OCI-LY7 (cell line): ENCODE data around the gene KCNIP4. TPM values are rescaled to one million over a fixed set of nuclear protein-coding genes. Genes with fewer than 3 reads are reported as not detected.

ENCODE experiments used
- BruUV-seq: library from RNA; stranded (reverse); fragments of 400-500 nt; replicated peaks from 2 replicates; lab custom pipeline; 2021; lab: Mats Ljungman, UMichigan
- CTCF ChIA-PET: fragments of 300-600 bp; sonication (Branson Sonifier 250); formaldehyde crosslinking; loops from one replicate; lab custom pipeline; 2022; ENCODE audit warnings: antibody characterized with exemption; ENCODE audit not compliant: unreplicated experiment; lab: Charles Lee
- POLR2A ChIA-PET: fragments of 300-600 bp; sonication (Branson Sonifier 250); formaldehyde crosslinking; loops from one replicate; lab custom pipeline; 2022; ENCODE audit warnings: antibody characterized with exemption; lab: Charles Lee
- DNase-seq: peaks from one replicate; pipeline ENCODE4 v3.0.0-alpha.2; 2015; ENCODE audit warnings: low spot score
- H2AFZ ChIP-seq: fragments of 200-600 bp; sonication (generic), shearing (Covaris generic); 2 replicates; pipeline ENCODE4 v1.6.1; 2014; ENCODE audit warnings: mild to moderate bottlenecking, antibody characterized with exemption, low read length, moderate library complexity
- H3K27ac ChIP-seq: fragments of 200-600 bp; sonication (generic); 2 replicates; pipeline ENCODE4 v1.5.1; 2014; ENCODE audit warnings: mixed run types, low read depth, mild to moderate bottlenecking, moderate library complexity, low read length, inconsistent platforms; ENCODE audit not compliant: poor library complexity, severe bottlenecking
- H3K36me3 ChIP-seq: fragments of 200-600 bp; sonication (generic); 2 replicates; pipeline ENCODE4 v1.6.1; 2014; ENCODE audit warnings: mild to moderate bottlenecking, antibody characterized with exemption, low read length, moderate library complexity, mixed read lengths; ENCODE audit not compliant: insufficient read depth
- H3K4me1 ChIP-seq: fragments of 200-600 bp; sonication (generic); 2 replicates; pipeline ENCODE4 v1.5.1; 2014; ENCODE audit warnings: mild to moderate bottlenecking, low read length; ENCODE audit not compliant: insufficient read depth, poor library complexity, severe bottlenecking
- H3K4me2 ChIP-seq: fragments of 200-600 bp; sonication (generic); 2 replicates; pipeline ENCODE4 v1.6.1; 2014; ENCODE audit warnings: mild to moderate bottlenecking, low read length
- H3K4me3 ChIP-seq: fragments of 200-600 bp; sonication (generic); 2 replicates; pipeline ENCODE4 v1.5.1; 2014; ENCODE audit warnings: mild to moderate bottlenecking, low read depth, low read length; ENCODE audit not compliant: poor library complexity, severe bottlenecking
- H3K79me2 ChIP-seq: fragments of 200-600 bp; sonication (generic); 2 replicates; pipeline ENCODE4 v1.6.1; 2016; ENCODE audit warnings: low read depth, mild to moderate bottlenecking, low read length, moderate library complexity, mixed read lengths; ENCODE audit not compliant: insufficient read depth
- H3K9me2 ChIP-seq: fragments of 200-600 bp; sonication (generic); 2 replicates; pipeline ENCODE4 v1.6.1; 2016; ENCODE audit warnings: mild to moderate bottlenecking, low read length, mixed read lengths; ENCODE audit not compliant: insufficient read depth
- H3K9me3 ChIP-seq: fragments of 200-600 bp; sonication (generic); 2 replicates; pipeline ENCODE4 v1.6.1; 2014; ENCODE audit warnings: mild to moderate bottlenecking, mixed run types, low read length, mixed read lengths
- H4K20me1 ChIP-seq: fragments of 200-600 bp; sonication (generic); 2 replicates; pipeline ENCODE4 v1.6.1; 2014; ENCODE audit warnings: mild to moderate bottlenecking, antibody characterized with exemption, low read length, moderate library complexity, mixed read lengths; ENCODE audit not compliant: insufficient read depth
- CTCF ChIP-seq: fragments of 200-600 bp; sonication (generic); conservative IDR thresholded peaks from 2 replicates; pipeline ENCODE4 v1.5.1; 2014; ENCODE audit warnings: mild to moderate bottlenecking, antibody characterized with exemption, low read length, moderate library complexity, mixed read lengths
- EZH2phosphoT487 ChIP-seq: fragments of 200-600 bp; sonication (generic); IDR thresholded peaks from 2 replicates; pipeline ENCODE4 v1.6.1; 2018; ENCODE audit warnings: low read depth, borderline replicate concordance, mild to moderate bottlenecking, mixed run types, antibody characterized with exemption, low read length, moderate library complexity, mixed read lengths
- intact Hi-C: fragments of 100-400 bp; cut with micrococcal nuclease; formaldehyde crosslinking; loops from one replicate; pipeline ENCODE4 v1.10.0; 2022; ENCODE audit not compliant: unreplicated experiment
- total RNA-seq, 2 experiments: library from RNA; depleted of rRNA in 1 of 2; stranded (reverse); fragments of >200 nt in 1 of 2; shearing (Covaris generic) in 1 of 2; gene quantifications; 2 replicates each; pipeline ENCODE4 v1.2.3, GENCODE V29; 2014 to 2022

The KCNIP4 gene
- total RNA-seq, 2 experiments from 2014 or later = not detected

- DNase-seq = peak; percentile 4
- intact Hi-C loops = loop anchor here (5.0 kb wide), 1 partner anchor 697 kb away; no protein-coding TSS in a partner anchor
Measured at GRCh38 chr4:21469438-21470300, 478.9 kb downstream of the KCNIP4 start.

DNA sequence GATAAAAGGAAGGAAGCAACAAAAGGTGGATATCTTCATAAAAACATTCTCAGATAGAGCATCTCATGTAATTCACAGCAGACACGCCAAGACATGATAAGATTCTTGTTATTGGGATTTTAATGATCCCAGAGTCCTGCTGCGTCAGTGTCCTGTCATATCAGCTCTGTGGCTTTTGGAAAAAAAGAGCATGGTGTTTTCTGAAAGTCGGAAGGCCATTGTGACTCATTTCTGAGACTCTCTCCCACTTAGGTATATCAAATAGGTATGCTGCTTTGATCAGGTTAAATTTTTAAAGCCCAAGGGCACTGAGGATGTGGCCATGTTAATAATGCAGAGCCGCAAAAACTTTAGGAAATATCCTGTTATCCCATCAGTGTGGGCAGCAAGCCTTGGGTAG lies 481.0 kb downstream of the KCNIP4 start:
- Histone ChIP-seq H3K9me2 (no peaks in the 10 kb centered on the region), H4K20me1 (no peaks in the 10 kb centered on the region), H3K4me3 (no peak overlapping the region), H3K9me3 (no peaks in the 10 kb centered on the region), H3K4me1 (no peaks in the 10 kb centered on the region), H3K27ac (no peak overlapping the region), H3K79me2 (no peaks in the 10 kb centered on the region), H3K36me3 (no peaks in the 10 kb centered on the region), H2AFZ (no peak overlapping the region), H3K4me2 (no peak overlapping the region)
- ChIA-PET CTCF (no interaction called here), POLR2A (interaction anchor here (0.6 kb wide), 1 partner anchor 1232 kb away, joined by 3 read pairs; no protein-coding TSS in a partner anchor)
- TF ChIP-seq CTCF = no peak
- no peak for TF ChIP-seq EZH2phosphoT487
- no TSS peak for BruUV-seq
- DNase-seq = no peak
- intact Hi-C loops = loop anchor here (5.0 kb wide), 1 partner anchor 695 kb away; no protein-coding TSS in a partner anchor

More at GRCh38 chr4:21469438-21470300, 478.9 kb downstream of the KCNIP4 start:
- H2AFZ ChIP-seq = no peak overlapping the region
- H3K36me3 ChIP-seq = no peaks in the 10 kb centered on the region
- H3K79me2 ChIP-seq = no peaks in the 10 kb centered on the region
- ChIA-PET POLR2A (no interaction called here), CTCF (no interaction called here)
- H3K4me1 ChIP-seq = no peaks in the 10 kb centered on the region
- BruUV-seq = no TSS peak
- H3K27ac ChIP-seq = no peak overlapping the region
- no peaks in the 10 kb centered on the region for H3K9me2 ChIP-seq
- H3K4me3 ChIP-seq = no peak overlapping the region
- TF ChIP-seq CTCF (peak; percentile 79), EZH2phosphoT487 (no peak)
- no peak overlapping the region for H3K4me2 ChIP-seq
- no peaks in the 10 kb centered on the region for H4K20me1 ChIP-seq
- no peaks in the 10 kb centered on the region for H3K9me3 ChIP-seq
